HEK293 (cell line): ENCODE data around the gene BEX4.
A peak's percentile ranks its signal among the peaks of the same experiment; 100 is the strongest.
"Not testable (repeated sequence)": the region's sequence is repeated elsewhere in the genome, so short reads cannot be mapped to it uniquely, and the experiment has no call there.

Experiments used
- CTCF ChIA-PET: fragments of 350-600 bp; formaldehyde crosslinking; extraction: SDS; loops from one replicate; lab custom pipeline; 2021; ENCODE audit warnings: antibody characterized with exemption; lab: Yijun Ruan, JAX
- POLR2A ChIA-PET: fragments of 300-600 bp; formaldehyde crosslinking; extraction: SDS; loops from one replicate; lab custom pipeline; 2020; ENCODE audit warnings: antibody characterized with exemption, inconsistent platforms; lab: Yijun Ruan, JAX
- H3K27ac ChIP-seq: fragments of 200-500 bp; sonication (Bioruptor generic); 2 replicates; pipeline ENCODE4 v1.5.1; 2014; ENCODE audit warnings: low read depth, low read length, control low read depth, inconsistent platforms; ENCODE audit errors: extremely low read depth
- H3K36me3 ChIP-seq, 2 experiments: fragments of 200-500 bp in 1 of 2; sonication (Bioruptor generic) in 1 of 2; 1 replicate in 1 of 2; 2 replicates in 1 of 2; pipeline ENCODE4 v1.5.1; 2014 to 2017; ENCODE audit warnings: inconsistent platforms in 2 of 2, low read length in 2 of 2; ENCODE audit not compliant: control insufficient read depth in 2 of 2, insufficient read depth in 1 of 2
- H3K4me1 ChIP-seq: fragments of 200-500 bp; sonication (Bioruptor generic); 2 replicates; pipeline ENCODE4 v1.5.1; 2014; ENCODE audit warnings: mild to moderate bottlenecking, low read length, inconsistent platforms; ENCODE audit not compliant: control insufficient read depth, insufficient read depth
- H3K4me3 ChIP-seq: 2 replicates; pipeline ENCODE4 v1.5.1; 2011; ENCODE audit warnings: low read depth, mild to moderate bottlenecking, control low read depth, low read length, moderate library complexity
- H3K9me3 ChIP-seq: fragments of 200-500 bp; sonication (Bioruptor generic); 2 replicates; pipeline ENCODE4 v1.5.1; 2014; ENCODE audit warnings: low read depth, low read length, inconsistent platforms; ENCODE audit not compliant: control insufficient read depth, insufficient read depth
- YY2 ChIP-seq: fragments of 450-650 bp; formaldehyde crosslinking; IDR thresholded peaks from 2 replicates; pipeline ENCODE4 v1.5.1; 2016; ENCODE audit warnings: missing biosample characterization, missing genetic modification characterization
- ZBTB48 ChIP-seq: fragments of 450-650 bp; formaldehyde crosslinking; IDR thresholded peaks from 2 replicates; pipeline ENCODE4 v1.5.1; 2016; ENCODE audit warnings: missing biosample characterization, missing genetic modification characterization
- ZNF146 ChIP-seq: fragments of 450-650 bp; formaldehyde crosslinking; IDR thresholded peaks from 2 replicates; pipeline ENCODE4 v1.5.1; 2016; ENCODE audit warnings: missing biosample characterization, missing genetic modification characterization
- ZNF157 ChIP-seq: fragments of 450-650 bp; formaldehyde crosslinking; IDR thresholded peaks from 2 replicates; pipeline ENCODE4 v1.5.1; 2016; ENCODE audit warnings: missing biosample characterization, missing genetic modification characterization
- ZNF2 ChIP-seq: fragments of 450-650 bp; formaldehyde crosslinking; IDR thresholded peaks from 2 replicates; pipeline ENCODE4 v1.5.1; 2016; ENCODE audit warnings: missing biosample characterization, missing genetic modification characterization
- ZNF214 ChIP-seq: fragments of 450-650 bp; formaldehyde crosslinking; IDR thresholded peaks from 2 replicates; pipeline ENCODE4 v1.5.1; 2017; ENCODE audit warnings: missing biosample characterization, mild to moderate bottlenecking, missing genetic modification characterization, borderline replicate concordance
- ZNF292 ChIP-seq: fragments of 450-650 bp; formaldehyde crosslinking; IDR thresholded peaks from 2 replicates; pipeline ENCODE4 v1.5.1; 2016; ENCODE audit warnings: low read depth, missing biosample characterization, missing genetic modification characterization, borderline replicate concordance
- ZNF473 ChIP-seq: fragments of 450-650 bp; formaldehyde crosslinking; IDR thresholded peaks from 2 replicates; pipeline ENCODE4 v1.5.1; 2017; ENCODE audit warnings: missing biosample characterization, missing genetic modification characterization
- ZNF530 ChIP-seq: fragments of 450-650 bp; formaldehyde crosslinking; IDR thresholded peaks from 2 replicates; pipeline ENCODE4 v1.5.1; 2016; ENCODE audit warnings: low read depth, missing biosample characterization, missing genetic modification characterization
- ZNF768 ChIP-seq: fragments of 450-650 bp; formaldehyde crosslinking; IDR thresholded peaks from 2 replicates; pipeline ENCODE4 v1.5.1; 2018; ENCODE audit warnings: missing biosample characterization, mild to moderate bottlenecking, missing genetic modification characterization
- ZNF837 ChIP-seq: fragments of 450-650 bp; formaldehyde crosslinking; IDR thresholded peaks from 2 replicates; pipeline ENCODE4 v1.5.1; 2016; ENCODE audit warnings: missing biosample characterization, missing genetic modification characterization
- ZSCAN23 ChIP-seq: fragments of 450-650 bp; formaldehyde crosslinking; IDR thresholded peaks from 2 replicates; pipeline ENCODE4 v1.5.1; 2016; ENCODE audit warnings: missing biosample characterization, missing genetic modification characterization
- TF ChIP-seq, protein P1 (sequence below): fragments of 450-650 bp; formaldehyde crosslinking; IDR thresholded peaks from 2 replicates; pipeline ENCODE4; 2016; ENCODE audit warnings: missing biosample characterization, missing genetic modification characterization
- TF ChIP-seq, protein P2 (sequence below): fragments of 450-650 bp; formaldehyde crosslinking; IDR thresholded peaks from 2 replicates; pipeline ENCODE4 v1.5.1; 2017; ENCODE audit warnings: missing biosample characterization, missing genetic modification characterization
- TF ChIP-seq, protein P3 (sequence below): fragments of 450-650 bp; formaldehyde crosslinking; IDR thresholded peaks from 2 replicates; pipeline ENCODE4 v1.5.1; 2016; ENCODE audit warnings: missing biosample characterization, missing genetic modification characterization
- TF ChIP-seq, protein P4 (sequence below): fragments of 450-650 bp; formaldehyde crosslinking; IDR thresholded peaks from 2 replicates; pipeline ENCODE4 v1.5.1; 2016; ENCODE audit warnings: missing biosample characterization, missing genetic modification characterization
- TF ChIP-seq, protein P5 (sequence below): sonication (generic); formaldehyde crosslinking; IDR thresholded peaks from 2 replicates; pipeline ENCODE4 v1.8.1; 2022; ENCODE audit warnings: mild to moderate bottlenecking, moderate library complexity, missing genetic modification reagents
- TF ChIP-seq, protein P6 (sequence below): fragments of 450-650 bp; formaldehyde crosslinking; optimal IDR thresholded peaks from 2 replicates; pipeline ENCODE3; 2016; ENCODE audit warnings: missing biosample characterization, mild to moderate bottlenecking, missing genetic modification characterization

Gene BEX4

DNA sequence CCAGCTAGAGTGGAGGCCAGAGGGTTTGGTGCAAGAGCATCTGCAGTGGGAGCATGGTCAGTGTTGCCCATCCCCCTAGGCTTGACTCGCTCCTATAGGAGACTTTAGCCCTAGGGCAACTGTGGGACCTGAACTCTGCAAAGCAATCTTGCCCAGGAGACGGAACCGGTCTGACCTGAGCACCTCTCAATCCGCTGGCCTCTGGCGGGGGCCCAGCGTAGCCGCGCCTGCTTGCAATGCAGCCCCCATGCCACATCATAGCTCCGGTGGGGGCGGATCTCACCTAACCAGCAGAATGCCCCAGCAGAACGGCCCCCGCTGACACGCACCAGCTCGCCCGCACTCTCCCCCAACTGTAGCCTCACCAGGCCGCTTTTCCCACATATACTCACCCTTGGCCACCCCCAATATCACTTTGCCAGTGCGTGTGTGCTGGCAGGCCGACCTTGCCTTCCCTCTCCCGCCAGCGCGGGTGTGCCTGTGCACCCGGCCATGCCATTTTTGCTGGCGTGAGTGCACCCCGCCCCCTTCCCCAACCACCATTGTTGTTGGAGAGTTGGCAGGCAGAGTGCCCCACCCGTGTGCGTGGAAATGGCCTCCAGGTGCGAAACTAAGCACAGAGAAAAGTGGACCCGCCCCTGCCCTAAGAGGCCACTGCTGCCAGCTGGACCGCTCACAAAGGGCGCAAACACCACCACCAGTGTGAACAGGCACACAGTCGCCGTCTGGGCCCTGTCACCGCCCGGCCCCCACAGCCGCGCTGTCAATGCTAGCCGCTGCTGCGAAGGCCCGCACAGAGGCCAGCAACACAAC lies 5.8 kb downstream of the BEX4 start:
- TF ChIP-seq ZNF157 (tag by site-specific recombination) (no peak), ZBTB48 (tag by site-specific recombination) (no peak), ZNF214 (tag by site-specific recombination) (no peak), YY2 (tag by site-specific recombination) (no peak), ZNF473 (tag by site-specific recombination) (no peak)
- TF ChIP-seq, protein P1, sequence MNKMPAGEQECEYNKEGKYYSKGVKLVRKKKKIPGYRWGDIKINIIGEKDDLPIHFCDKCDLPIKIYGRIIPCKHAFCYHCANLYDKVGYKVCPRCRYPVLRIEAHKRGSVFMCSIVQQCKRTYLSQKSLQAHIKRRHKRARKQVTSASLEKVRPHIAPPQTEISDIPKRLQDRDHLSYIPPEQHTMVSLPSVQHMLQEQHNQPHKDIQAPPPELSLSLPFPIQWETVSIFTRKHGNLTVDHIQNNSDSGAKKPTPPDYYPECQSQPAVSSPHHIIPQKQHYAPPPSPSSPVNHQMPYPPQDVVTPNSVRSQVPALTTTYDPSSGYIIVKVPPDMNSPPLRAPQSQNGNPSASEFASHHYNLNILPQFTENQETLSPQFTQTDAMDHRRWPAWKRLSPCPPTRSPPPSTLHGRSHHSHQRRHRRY, result no peak
- TF ChIP-seq, protein P2, sequence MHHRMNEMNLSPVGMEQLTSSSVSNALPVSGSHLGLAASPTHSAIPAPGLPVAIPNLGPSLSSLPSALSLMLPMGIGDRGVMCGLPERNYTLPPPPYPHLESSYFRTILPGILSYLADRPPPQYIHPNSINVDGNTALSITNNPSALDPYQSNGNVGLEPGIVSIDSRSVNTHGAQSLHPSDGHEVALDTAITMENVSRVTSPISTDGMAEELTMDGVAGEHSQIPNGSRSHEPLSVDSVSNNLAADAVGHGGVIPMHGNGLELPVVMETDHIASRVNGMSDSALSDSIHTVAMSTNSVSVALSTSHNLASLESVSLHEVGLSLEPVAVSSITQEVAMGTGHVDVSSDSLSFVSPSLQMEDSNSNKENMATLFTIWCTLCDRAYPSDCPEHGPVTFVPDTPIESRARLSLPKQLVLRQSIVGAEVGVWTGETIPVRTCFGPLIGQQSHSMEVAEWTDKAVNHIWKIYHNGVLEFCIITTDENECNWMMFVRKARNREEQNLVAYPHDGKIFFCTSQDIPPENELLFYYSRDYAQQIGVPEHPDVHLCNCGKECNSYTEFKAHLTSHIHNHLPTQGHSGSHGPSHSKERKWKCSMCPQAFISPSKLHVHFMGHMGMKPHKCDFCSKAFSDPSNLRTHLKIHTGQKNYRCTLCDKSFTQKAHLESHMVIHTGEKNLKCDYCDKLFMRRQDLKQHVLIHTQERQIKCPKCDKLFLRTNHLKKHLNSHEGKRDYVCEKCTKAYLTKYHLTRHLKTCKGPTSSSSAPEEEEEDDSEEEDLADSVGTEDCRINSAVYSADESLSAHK (tag by site-specific recombination), result no peak
- CTCF ChIA-PET, result no interaction called here
- Histone ChIP-seq H3K27ac (no peak overlapping the region), H3K4me3 (no peak overlapping the region), H3K4me1 (0 out of 2 replicates have a peak, but pooled peaks cover 2% of the 10 kb centered on the region), H3K36me3 (peaks cover 0 to 16% of the 10 kb centered on the region in 2 experiments; a peak in 2 of 3 replicates), H3K9me3 (no peaks in the 10 kb centered on the region)
- POLR2A ChIA-PET, result no interaction called here

DNA sequence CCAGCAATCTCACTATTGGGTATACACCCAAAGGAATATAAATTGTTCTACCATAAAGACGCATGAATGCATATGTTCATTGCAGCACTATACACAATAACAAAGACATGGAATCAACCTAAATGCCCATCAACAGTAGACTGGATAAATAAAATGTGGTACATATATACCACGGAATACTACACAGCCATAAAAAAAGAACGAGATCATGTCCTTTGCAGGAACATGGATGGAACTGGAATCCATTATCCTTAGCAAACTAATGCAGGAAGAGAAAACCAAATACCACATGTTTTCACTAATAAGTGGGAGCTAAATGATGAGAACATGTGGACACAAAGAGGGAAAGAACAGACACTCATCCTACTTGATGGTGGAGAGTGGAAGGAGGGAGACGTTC lies 11.0 kb downstream of the BEX4 start:
- peak; percentile 60; the same call in 1 of the 2 replicates for TF ChIP-seq ZNF146 (tag by site-specific recombination)
- H3K9me3 ChIP-seq, H3K36me3 ChIP-seq, H3K27ac ChIP-seq, POLR2A ChIA-PET, H3K4me1 ChIP-seq, H3K4me3 ChIP-seq: not testable (repeated sequence)
- CTCF ChIA-PET, result interaction anchor here (1.8 kb wide), 1 partner anchor 15 kb away, joined by 7 read pairs; no protein-coding TSS in a partner anchor

DNA sequence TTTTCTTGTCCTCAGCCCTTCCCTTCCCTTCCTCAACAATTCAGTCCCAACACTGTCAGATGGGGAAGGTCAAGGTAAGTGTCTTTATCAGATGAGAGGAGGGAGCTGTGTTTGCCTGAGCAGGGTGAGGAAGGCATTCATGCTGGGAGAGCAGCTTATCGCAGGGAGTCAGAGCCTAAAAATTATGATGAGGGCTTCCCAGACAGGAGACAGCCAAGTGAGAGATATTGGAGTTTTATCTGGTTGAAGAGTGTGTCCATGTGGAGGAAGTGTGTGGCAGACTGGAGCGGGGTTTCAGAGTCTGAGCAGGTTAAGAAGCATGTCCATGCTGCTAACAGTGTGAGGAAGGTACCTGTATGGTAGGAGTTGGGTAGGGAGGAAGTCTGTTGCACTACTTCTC lies 18.4 kb downstream of the BEX4 start:
- H3K9me3 ChIP-seq, result no peaks in the 10 kb centered on the region
- H3K27ac ChIP-seq, result no peak overlapping the region
- H3K4me1 ChIP-seq, result no peaks in the 10 kb centered on the region
- ChIA-PET CTCF (interaction anchor here (0.6 kb wide), 1 partner anchor 72 kb away, joined by 3 read pairs; no protein-coding TSS in a partner anchor), POLR2A (no interaction called here)
- H3K36me3 ChIP-seq, result no peaks in the 10 kb centered on the region
- no peak overlapping the region for H3K4me3 ChIP-seq
- TF ChIP-seq ZNF530 (tag by site-specific recombination) (no peak), ZNF768 (tag by site-specific recombination) (no peak), ZNF2 (no peak), ZNF837 (no peak), ZSCAN23 (no peak), ZNF292 (no peak)
- TF ChIP-seq, protein P3, sequence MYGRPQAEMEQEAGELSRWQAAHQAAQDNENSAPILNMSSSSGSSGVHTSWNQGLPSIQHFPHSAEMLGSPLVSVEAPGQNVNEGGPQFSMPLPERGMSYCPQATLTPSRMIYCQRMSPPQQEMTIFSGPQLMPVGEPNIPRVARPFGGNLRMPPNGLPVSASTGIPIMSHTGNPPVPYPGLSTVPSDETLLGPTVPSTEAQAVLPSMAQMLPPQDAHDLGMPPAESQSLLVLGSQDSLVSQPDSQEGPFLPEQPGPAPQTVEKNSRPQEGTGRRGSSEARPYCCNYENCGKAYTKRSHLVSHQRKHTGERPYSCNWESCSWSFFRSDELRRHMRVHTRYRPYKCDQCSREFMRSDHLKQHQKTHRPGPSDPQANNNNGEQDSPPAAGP, result no peak
- TF ChIP-seq, protein P4, sequence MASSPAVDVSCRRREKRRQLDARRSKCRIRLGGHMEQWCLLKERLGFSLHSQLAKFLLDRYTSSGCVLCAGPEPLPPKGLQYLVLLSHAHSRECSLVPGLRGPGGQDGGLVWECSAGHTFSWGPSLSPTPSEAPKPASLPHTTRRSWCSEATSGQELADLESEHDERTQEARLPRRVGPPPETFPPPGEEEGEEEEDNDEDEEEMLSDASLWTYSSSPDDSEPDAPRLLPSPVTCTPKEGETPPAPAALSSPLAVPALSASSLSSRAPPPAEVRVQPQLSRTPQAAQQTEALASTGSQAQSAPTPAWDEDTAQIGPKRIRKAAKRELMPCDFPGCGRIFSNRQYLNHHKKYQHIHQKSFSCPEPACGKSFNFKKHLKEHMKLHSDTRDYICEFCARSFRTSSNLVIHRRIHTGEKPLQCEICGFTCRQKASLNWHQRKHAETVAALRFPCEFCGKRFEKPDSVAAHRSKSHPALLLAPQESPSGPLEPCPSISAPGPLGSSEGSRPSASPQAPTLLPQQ, result no peak
- TF ChIP-seq, protein P5, sequence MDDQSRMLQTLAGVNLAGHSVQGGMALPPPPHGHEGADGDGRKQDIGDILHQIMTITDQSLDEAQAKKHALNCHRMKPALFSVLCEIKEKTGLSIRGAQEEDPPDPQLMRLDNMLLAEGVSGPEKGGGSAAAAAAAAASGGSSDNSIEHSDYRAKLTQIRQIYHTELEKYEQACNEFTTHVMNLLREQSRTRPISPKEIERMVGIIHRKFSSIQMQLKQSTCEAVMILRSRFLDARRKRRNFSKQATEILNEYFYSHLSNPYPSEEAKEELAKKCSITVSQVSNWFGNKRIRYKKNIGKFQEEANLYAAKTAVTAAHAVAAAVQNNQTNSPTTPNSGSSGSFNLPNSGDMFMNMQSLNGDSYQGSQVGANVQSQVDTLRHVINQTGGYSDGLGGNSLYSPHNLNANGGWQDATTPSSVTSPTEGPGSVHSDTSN (CRISPR knock-in tag), result no peak
- TF ChIP-seq, protein P6, sequence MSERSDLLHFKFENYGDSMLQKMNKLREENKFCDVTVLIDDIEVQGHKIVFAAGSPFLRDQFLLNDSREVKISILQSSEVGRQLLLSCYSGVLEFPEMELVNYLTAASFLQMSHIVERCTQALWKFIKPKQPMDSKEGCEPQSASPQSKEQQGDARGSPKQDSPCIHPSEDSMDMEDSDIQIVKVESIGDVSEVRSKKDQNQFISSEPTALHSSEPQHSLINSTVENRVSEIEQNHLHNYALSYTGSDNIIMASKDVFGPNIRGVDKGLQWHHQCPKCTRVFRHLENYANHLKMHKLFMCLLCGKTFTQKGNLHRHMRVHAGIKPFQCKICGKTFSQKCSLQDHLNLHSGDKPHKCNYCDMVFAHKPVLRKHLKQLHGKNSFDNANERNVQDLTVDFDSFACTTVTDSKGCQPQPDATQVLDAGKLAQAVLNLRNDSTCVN, result no peak
